NCI-H82 treated with DMSO at 0.1 percent for 48 hours (cell line): ENCODE data around the gene DIP2C.
"Not testable (repeated sequence)": the region's sequence is repeated elsewhere in the genome, so short reads cannot be mapped to it uniquely, and the experiment has no call there.

ENCODE experiments used
- DNase-seq: peaks from one replicate; lab custom pipeline; 2025; ENCODE audit not compliant: unreplicated experiment; lab: John Stamatoyannopoulos, UW

The DIP2C gene

DNA sequence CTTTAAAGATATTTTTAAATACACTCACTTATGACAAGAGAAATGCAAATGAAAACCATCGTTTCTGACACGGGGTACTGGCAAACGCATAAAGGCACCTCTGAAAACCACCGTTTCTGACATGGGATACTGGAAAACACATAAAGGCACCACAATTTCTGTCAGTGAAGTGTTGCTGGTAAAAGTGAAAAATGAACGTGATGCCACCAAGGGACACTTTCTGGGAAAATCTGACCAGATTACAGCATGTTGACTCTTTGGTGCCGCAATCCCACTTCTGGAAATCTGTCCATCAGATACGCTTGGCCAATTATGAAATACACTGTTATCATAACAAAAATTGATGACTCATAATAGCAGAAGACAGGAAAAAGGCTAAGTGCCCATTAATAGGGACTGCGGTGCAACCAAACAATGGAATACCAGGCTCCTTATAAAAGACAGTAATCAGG is 422.5 kb downstream of the DIP2C start:
- DNase-seq = no peak

DNA sequence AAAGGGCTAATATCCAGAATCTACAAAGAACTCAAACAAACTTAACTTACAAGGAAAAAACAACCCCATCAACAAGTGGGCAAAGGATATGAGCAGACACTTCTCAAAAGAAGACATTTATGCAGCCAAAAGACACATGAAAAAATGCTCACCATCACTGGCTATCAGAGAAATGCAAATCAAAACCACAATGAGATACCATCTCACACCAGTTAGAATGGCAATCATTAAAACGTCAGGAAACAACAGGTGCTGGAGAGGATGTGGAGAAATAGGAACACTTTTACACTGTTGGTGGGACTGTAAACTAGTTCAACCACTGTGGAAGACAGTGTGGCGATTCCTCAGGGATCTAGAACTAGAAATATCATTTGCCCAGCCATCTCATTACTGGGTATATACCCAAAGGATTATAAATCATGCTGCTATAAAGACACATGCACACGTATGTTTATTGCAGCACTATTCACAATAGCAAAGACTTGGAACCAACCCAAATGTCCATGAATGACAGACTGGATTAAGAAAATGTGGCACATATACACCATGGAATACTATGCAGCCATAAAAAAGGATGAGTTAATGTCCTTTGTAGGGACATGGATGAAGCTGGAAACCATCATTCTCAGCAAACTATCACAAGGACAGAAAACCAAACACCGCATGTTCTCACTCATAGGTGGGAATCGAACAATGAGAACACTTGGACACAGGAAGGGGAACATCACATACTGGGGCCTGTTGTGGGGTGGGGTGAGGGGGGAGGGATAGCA is 423.5 kb downstream of the DIP2C start:
- not testable (repeated sequence) for DNase-seq

DNA sequence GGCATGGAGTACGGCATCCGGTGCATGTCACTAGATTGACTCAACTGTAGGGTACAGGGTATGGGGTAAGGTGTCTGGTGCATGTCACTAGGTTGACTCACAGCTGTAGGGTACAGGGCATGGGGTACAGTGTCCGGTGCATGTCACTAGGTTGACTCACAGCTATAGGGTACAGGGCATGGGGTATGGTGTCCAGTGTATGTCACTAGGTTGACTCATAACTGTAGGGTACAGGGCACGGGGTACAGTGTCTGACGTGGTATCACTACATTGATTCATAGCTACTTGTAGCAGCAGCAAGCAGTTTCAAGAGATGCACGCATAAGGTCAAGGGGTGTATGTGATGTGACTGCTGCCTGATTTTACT is 424.4 kb downstream of the DIP2C start:
- not testable (repeated sequence) for DNase-seq

DNA sequence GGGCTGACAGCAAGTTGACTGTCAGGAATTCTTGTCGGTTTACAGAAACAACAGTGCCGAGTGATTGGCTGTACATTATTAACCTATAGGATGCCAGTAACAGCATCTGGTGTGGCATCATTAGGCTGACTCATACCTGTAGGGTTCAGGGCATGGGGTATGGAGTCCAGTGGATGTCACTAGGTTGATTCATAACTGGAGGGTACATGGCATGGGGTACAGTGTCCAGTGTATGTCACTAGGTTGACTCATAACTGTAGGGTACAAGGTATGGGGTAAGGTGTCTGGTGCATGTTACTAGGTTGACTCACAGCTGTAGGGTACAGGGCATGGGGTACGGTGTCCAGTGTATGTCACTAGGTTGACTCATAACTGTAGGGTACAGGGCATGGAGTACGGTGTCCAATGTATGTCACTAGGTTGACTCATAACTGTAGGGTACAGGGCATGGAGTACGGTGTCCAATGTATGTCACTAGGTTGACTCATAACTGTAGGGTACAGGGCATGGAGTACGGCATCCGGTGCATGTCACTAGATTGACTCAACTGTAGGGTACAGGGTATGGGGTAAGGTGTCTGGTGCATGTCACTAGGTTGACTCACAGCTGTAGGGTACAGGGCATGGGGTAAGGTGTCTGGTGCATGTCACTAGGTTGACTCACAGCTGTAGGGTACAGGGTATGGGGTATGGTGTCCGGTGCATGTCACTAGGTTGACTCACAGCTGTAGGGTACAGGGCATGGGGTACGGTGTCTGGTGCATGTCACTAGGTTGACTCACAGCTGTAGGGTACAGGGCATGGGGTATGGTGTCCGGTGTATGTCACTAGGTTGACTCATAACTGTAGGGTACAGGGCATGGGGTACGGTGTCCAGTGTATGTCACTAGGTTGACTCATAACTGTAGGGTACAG is 425.1 kb downstream of the DIP2C start:
- DNase-seq = not testable (repeated sequence)

DNA sequence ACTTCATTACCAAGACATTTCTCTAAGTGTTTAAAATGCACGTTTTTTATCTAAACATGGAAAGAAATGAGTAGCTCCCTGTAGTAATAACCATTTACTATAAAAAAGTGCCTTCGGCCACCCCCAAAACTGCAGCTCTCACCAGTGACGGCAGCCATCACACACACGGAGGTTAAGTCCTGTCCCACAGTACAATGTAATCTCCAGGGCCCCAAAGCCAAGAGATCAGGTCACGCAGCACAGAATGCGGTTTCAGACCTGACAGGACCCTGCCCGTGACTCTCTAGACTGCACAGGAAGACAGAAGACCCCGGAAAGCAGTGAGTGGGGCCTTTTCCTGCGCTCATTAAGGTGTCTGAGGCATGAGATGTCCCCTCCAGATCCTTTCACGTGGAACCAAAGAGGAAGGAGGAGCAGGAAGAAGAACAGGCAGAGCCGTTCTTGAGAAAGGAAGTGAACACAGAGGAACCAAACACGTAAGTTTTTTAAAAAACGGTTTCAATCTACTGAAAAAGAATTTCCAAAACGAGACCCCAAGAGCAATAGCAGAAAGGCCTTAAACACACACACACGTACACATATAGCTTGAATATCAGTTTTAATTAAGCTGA is 428.5 kb downstream of the DIP2C start:
- no peak for DNase-seq

DNA sequence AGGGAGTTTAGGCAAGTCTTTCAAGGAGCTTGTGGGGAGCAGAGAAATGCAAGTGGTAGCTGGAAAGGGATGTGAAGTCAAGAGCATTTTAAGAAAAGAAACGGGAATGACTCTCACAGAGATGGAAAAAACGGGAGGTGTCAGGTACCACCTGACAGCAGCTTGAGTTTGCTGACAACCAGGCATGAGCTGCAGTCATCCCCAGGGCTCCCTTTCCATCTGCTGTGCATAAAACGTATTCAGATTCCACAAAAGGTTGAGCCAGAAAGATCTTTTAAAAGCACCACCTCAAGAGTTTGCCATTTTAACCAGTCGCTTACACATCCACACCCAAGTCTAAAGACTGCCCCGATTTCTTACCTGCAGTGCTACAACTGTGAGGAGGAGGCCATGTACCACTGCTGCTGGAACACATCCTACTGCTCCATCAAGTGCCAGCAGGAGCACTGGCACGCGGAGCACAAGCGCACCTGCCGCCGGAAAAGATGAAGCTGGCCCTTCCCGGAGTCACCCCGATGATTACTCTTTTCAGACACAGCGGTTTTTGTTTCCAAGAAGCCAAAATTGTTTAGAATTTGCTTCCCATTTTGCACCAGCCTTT is 437.4 kb downstream of the DIP2C start:
- DNase-seq = no peak

DNA sequence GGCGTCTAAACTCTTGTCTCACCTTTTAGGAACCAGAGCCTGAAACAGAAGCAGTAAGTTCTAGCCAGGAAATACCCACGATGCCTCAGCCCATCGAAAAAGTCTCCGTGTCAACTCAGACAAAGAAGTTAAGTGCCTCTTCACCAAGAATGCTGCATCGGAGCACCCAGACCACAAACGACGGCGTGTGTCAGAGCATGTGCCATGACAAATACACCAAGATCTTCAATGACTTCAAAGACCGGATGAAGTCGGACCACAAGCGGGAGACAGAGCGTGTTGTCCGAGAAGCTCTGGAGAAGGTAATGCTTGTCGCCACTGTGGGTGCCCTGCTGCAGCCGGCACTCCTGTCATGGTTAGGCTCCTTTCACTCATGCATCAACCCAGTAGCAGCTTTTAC is 441.2 kb downstream of the DIP2C start:
- DNase-seq = no peak

DNA sequence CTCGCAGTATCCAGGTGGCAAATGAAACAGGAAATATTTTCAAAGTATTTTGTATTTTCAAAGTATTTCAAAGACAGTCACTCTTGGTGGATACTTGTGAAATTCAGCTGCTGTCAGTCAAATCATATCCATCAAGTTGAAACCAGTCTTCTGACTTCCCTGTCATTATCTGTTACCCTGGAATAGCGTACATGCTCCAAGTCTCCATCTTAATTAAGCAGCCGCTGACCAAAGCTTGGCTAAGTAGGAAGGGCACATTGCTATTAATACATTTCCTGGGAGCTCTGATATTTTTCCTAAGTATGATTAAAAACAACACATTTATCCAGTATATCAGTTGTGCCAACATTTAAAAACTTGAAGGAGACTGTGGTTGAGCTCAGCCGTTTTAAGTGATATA is 442.0 kb downstream of the DIP2C start:
- DNase-seq = no peak

DNA sequence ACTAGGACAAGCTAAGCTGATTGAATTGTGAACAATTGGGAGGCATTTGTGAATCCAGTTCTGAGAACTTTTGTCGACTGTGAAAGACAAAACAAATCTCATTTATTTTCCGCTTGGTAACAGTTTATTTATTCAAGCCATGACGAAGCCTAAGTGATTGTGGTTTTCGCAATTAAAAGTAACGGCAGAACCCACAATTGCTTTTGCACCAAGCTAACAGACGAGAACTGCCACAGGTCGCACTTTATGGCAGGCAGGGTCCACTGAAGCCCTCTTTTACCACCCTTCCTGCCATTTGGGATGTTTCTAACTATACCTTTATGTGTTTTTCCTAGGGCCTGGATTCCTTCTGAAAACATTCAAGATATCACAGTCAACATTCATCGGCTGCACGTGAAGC is 443.0 kb downstream of the DIP2C start:
- no peak for DNase-seq

DNA sequence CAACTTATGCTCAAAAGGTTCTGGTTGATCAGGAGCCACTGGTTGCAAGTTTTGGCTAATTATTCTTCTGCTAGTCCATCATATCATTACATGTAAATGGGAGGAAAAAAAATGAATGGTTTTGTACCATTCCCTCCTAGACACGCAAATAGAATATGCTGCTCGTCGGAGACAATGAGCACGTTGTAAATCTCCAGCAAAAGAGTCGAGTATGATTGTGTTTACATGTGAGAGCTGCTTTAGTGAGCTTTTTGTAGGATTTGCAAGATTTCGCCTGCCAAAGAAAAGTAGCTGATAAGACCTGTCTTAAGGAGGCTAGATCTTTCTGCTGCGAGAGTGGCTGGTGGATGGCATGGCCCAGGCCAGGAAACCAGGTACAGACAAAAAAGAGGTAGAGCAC is 445.2 kb downstream of the DIP2C start:
- no peak for DNase-seq

DNA sequence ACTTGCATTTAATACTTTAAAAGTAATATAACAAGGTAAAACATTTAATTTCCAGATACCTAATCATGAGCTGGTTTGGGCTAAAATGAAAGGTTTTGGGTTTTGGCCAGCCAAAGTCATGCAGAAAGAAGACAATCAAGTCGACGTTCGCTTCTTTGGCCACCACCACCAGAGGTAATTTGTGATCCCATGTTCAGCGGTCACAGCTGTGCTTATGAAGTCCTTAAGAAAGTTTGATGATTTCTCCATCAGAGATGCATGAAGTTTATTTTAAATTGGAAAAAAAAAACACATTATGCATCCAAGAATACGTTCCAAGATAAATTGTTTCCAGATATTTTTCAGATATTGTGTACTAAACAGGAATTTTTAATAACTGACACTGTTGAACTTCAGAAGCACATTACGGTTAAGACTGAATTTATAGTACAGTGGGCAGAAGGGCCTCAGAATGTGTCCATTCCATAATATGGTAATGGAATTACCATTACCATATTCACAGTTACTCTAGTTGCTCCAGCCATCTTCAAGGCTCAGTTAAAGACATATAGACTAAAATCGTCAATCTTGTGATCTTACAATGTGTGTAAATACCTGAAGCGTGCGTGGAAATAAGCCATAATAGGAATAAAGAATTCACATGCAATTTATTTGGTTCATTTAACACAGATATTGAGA is 447.4 kb downstream of the DIP2C start:
- DNase-seq = no peak

DNA sequence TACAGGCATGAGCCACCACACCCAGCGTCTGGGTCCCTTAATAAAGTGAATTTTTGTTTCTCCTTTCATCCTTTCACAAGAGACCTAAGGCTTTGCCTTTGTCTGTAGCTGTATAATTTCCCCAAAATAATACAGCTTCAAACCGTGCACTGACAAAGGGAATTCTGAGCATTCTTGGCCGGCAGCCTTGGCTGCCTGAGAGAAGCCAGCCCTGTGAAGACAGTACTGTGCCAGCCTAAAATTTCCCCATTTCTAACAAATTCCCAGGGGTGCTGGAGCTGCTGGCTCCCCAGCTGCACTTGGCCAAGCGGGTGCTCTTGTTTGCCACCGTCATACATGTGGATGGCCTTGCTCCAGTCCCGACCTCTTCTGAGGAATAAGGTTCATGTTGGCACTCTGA is 448.0 kb downstream of the DIP2C start:
- DNase-seq = no peak

DNA sequence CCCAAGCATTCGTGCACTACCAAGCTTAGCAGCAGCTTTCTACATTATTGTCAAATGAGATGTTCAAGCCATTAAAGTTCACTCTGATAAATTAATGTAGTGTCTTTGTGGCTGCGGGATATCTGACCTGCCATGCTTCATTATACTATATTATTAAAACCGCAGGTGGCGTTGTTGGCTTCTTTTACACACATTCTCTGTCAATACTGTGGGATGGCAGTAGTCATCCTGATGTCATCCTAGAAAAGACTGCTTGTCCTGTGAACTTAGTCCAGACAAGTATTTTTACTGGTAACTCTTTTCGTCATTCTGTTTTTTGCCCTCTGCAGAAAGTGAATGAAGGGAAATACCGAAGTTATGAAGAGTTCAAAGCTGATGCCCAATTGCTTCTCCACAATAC is 450.4 kb downstream of the DIP2C start:
- no peak for DNase-seq

DNA sequence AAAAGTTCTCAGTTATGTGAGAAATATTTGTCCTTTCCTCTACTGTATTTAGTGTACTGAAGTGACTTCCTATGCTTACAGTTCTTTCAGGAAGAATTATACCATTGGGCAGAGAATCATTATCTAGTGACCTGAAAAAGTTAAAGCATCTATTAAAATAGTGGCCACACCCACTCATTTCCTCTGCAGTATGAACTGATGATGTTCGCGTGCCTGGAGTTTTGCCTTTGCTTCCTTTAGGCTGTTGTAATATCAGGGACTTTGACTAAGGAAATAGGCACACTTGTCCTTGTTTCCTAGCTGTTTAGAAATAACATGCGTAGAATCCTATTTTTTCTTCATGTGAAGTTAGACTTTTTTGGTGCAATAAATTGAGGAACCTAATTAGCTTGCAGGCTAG is 453.6 kb downstream of the DIP2C start:
- DNase-seq = no peak

DNA sequence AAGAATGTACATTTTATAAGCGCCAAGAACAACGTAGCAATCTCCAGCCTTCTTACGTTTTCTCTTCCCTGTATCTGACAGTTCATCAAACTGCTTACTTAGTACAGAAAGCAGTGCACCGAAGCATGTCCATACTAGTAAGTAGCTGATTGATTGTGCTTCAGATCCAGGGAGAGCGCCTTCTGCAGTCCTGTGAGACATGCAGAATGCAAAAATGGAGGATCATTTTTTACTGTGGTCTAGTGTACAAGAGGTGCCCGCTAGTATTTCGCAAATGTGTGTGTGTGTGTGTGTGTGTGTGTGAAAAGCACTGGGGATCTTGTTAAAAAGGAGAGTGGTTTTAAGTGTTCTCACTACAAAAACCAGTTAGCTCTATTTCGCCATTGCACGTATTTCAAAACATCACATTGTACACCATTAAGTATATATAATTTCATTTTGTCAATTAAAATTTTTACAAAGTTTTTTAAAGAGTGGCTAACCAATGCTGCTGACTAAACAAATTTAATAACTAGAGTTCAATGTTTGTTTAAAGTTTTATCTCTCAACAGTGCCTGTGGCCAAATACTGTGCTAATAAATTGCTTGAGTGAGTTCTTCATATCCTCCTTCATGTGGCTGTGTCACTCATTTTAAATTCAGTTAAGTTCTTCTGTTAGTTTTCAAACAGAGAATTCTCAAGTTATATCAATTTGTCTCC is 454.6 kb downstream of the DIP2C start:
- no peak for DNase-seq

DNA sequence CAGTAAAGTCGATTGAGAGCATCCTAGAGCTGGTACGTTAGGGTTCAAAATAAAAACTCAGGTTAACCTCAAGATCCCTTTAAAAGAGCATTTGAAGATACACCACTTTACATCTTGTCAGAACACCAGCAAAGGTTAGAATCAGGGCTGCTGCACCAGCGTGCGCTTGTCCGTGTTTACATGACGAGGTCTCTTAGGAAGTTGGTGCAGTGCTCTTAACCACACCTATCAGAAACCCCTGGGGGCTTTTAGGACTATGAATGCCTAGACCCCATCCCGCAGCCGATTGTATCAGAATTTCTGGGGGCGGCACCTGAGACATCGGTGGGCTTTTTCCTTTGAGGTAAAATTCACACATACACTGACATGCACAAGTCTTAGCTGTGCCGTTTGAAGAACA is 456.6 kb downstream of the DIP2C start:
- no peak for DNase-seq

DNA sequence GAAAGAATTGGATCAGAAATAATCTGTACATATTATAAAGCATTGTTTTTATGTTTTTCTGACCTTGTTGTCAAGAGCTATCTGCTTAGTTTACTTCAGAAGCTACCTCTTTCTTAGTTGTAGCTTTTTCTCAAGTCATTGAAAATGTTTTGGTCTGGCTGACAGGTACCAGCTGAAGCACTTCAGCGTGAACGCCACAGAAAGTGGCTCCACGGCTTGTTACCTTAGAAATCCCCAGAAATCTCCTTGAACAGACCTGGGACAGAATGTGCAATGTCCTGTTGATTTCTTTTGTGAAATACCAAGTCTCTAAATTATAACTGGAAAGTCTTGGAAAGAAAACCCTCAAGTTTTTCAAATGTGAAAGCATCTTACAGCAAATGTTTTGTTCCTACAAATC is 457.4 kb downstream of the DIP2C start:
- no peak for DNase-seq

DNA sequence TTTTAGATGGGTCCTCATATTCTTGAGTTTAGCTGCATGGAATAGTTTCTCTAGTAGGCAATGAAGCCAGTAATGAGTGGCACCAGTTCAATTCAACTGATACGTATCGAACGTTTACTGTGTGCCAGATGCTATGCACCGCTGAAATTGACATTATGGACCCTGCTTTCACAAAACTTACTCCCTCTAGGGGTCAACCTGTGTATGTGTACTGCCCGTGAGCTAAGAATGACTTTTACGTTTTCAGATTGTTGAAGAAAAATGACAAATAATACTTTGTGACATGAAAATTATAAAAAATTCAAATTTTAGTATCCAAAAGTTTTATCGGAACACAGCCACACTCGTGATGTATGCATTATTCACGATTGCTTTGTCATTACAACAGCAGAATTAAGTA is 458.7 kb downstream of the DIP2C start:
- no peak for DNase-seq

DNA sequence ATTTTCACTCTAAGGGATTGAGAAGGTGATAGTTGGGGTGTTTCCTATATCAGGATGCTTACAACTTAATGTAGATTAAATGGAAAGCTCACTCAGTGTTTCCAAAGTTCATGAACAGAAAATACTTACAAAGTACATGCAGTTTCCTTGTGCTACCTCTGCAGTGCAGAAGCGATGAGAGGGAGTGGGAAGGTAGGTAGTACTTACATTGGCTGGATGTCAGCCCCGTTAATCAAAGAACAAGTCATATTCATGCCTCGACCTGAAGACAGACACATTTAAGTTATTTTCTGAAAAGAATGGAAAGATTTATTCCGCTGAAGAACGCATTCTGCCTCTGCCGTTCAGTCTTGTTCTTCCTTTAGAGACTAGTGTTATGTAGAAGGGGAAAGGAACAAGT is 461.1 kb downstream of the DIP2C start:
- no peak for DNase-seq

DNA sequence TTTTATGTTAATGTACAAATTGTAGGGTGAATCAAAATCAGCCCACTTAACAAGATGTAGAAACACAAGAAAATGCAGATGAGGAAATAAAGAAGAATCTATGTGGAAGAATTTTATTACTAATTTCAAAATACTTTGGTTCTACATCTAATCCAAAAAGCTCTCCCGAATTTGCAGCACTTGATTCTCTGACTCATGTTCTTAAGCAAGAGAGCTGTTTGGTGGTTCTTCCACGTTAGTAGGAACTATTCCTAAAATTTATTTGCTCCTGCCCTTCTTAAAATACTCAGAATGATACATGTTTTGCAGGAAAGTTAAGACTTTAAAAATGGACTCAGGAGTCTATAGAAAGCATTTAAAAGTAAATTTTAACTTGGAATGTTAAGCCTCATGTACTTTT is 462.5 kb downstream of the DIP2C start:
- no peak for DNase-seq
